ENCODE measurements around the gene SLC35B1.

The SLC35B1 gene, protein sequence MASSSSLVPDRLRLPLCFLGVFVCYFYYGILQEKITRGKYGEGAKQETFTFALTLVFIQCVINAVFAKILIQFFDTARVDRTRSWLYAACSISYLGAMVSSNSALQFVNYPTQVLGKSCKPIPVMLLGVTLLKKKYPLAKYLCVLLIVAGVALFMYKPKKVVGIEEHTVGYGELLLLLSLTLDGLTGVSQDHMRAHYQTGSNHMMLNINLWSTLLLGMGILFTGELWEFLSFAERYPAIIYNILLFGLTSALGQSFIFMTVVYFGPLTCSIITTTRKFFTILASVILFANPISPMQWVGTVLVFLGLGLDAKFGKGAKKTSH

DNA sequence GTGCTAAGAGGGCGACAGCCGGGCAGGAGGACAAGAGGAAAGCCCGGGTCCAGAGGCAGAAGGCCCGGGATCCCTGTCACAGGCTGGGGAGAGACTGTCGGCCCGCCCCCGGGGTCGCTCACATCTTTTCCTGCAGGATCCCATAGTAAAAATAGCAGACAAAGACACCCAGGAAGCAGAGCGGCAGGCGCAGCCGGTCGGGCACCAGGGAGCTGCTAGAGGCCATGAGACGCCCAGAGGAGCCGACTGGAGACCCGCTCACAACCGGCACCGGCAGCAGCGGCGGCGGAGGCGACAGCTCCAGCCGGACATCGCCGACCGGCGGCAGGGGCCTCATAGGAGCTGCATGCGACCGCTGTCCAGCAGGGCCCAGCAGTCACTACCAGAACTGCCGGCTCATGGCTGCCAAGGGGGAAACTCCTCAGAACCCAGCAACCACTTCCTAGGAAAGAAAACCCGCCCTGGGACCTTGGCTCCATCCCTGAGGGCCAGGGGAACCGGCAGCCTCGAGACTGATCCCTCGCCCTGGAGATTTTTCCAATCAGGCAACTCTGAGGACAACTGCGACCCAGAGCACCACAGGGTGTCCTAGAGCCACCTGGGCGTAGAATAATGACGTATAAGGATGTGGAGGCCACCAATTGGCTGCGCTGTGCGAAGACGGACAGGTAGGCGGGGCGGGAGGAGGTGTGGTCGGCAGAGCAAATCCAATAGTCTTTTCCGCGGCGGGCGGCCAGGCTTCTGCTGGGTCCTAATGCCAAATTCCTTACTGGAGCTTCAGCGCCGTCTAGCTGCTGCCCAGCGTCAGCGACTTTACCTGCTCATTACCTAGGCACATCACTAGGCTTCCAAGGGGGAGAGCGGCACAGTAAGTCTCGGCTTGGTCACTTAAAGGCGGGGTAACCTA, at the start of gene SLC35B1:
TSS of gene SLC35B1 (minus strand) at position 357 of the 907 bp plus-strand sequence. CDS start at position 226, 131 bp downstream.
- peak; percentile 97 for DNase-seq (ENCODE audit: low read depth)

DNA sequence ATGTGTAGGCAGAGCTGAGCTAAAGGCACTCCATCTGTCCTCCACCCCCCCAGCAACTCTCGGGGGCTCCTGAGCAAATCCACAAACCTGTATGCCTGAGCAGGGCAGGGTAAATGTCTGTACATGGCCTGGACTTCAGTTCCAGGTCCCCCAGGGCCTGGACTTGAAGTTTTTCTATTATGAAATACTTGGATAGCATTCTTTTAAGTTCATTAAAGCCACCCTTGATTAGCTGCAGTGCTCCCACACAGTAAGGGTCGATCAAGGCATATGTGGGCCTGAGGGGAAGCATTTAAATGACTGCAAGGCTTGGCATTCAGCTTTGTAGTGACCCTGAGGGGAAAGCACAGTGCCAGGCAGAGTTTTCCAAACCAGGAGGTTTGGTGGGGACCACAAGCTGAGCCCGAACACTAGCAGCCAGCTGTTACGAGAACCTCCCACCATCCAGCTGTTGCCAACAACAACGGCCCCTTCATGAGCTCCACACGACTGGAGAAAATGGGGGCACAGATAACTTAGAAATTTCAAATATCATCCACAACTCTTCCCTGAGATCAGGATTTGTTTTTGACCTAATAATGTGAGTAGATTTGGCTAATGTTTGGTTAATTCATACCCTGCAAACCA, 49.5 kb upstream of the SLC35B1 start:
- DNase-seq (ENCODE audit: low read depth), result no peak

DNA sequence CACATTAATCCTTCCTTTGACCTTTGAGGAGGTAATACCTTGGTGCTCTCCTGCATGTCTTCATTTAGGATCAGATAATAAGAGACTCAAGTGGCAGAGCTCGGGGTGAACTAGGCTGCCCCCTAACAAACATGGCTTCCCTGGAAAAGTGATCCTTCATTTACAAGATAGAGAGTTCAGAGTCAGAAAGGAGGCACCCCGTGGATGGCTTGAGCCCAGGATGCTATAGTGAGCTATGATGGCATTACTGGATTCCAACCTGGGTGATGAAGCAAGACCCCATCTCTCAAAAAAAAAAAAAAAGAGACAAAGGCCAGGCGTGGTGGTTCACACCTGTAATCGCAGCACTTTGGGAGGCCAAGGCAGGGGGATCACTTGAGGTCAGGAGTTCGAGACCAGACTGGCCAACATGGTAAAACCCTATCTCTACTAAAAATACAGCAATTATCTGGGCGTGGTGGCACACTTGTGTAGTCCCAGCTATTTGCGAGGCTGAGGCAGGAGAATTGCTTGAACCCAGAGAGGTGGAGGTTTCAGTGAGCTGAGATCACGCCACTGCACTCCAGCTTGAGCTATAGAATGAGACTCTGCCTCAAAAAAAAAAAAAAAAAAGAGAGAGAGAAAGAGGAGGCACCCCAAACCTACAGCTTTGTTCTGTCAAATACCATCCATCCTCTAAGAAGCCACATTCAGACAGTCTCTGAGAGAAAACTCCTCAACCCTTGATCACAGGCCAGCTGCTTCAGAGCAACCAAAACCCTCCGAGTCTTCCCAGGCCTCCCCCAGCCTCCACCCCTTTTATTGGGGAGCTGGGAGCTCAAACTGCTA, 48.8 kb upstream of the SLC35B1 start:
- no peak for DNase-seq (ENCODE audit: low read depth)

DNA sequence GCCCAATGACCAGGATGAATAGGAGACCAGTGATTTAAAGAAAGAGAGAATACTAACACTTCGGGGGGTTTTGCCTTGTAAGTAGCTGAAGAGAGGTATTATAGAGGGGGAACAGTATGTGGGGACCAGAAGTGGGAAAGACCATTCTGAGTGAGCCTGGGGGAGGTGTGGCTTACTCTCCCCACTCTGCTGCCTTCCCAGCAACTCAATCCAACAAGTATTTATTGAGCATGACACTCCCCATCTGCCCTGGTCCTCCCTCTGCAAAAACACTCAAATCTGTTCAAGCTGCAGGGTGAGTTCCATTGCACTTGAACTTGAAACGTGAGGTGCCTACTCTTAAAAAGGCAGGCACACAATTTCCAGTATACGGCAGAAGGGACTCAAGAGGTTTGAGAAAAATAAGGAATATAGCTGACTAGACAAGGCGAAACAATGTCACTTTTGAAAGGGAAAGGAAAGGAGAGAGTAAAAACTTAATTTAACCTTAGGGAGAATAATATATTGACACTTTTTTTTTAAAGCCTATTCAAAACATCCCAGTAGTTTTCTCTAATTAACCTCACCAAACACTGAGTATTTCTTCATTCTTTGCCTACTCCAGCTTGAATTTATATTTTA, 48.0 kb upstream of the SLC35B1 start:
- no peak for DNase-seq (ENCODE audit: low read depth)

DNA sequence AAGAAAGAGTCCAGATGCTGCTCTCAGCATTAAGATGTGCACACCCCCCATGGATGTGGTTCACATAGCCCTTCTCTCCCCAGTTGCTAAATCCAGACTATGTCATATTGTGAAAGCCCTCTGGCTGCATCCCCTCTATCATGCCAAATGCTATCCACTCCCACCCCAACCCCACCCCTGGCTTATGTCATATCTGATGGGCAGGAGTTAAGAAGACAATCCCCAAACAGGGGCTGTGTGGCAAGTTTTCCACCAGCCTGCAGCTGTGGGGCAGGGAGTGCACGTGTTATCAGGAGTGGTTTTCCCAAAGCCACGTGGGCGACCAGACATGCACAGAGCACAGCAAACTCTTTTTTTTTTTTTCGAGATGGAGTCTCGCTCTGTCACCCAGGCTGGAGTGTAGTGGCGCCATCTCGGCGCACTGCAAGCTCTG, 46.2 kb upstream of the SLC35B1 start:
- DNase-seq (ENCODE audit: low read depth), result no peak

DNA sequence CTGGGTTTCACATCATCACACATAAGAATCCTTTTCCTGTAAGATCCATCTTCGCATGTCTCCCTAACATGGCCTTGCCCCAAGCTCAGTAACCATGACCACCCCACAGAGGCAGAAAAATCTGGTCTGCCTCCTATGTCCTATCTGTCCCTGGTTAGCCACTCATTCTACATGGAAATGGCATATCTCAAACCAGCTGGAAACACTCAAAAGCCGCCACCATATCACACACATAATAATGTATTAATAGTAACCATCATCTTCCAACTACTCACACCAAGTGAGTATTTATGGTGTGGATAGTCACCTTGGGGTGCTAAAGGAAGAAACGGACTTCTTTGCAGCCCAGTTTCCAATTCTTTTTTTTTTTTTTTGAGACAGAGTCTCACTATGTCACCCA, 44.7 kb upstream of the SLC35B1 start:
- DNase-seq (ENCODE audit: low read depth), result no peak

DNA sequence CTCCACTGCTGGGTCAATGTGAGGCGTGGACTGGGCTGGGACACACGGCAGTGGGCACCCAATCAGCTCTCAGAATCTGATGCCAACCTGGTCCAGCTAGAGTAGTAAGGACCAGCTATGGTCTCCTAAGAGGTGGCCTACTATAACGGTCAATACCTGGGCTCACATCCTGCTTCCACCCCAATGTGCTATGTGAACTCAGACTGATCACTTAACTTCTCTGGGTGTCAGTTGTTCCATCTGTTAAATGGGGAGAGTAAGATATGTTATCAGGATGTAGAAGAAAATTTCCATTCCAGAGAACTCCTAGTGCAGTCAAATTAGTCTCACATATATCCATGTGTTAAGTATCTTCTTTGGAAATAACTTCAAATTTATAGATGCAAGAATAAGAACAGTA, 42.0 kb upstream of the SLC35B1 start:
- DNase-seq (ENCODE audit: low read depth), result no peak

DNA sequence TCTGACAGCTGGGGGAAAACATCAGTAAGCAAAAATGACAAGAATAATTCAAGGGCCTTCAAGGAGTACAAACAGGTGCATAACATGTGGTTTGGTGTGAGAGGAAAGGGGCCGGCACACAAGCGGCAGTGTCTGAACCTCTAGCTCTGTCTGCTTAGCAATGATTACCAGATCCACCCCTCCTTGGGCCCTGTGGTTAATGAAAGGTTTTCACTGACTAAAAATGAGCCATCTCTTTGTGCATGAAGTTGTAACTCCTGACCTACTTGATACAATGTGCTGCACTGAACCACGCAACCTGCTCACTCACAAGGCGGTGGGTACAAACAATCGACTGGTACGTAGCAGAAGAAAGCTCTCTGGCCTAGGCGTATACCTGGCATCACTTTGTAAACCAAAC, 41.0 kb upstream of the SLC35B1 start:
- DNase-seq (ENCODE audit: low read depth), result no peak

DNA sequence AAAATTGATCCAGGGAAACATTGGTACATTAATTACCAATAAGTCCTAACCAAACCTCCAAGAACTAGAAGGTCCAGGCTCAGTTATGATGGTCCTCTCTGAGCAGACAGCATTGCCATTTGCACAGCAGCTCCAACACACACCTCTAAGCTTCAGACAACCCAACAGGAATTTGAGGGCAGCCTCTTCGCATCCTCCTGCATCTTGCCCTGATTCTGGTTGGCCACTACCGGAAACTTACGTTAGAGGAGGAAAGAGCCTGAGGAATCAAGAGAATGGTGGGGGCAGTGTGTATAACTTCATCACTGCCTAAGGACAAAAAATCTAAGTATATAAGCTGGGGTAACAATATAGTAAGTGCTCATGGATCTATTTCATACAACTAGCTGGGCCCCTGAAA, 40.5 kb upstream of the SLC35B1 start:
- DNase-seq (ENCODE audit: low read depth), result no peak

DNA sequence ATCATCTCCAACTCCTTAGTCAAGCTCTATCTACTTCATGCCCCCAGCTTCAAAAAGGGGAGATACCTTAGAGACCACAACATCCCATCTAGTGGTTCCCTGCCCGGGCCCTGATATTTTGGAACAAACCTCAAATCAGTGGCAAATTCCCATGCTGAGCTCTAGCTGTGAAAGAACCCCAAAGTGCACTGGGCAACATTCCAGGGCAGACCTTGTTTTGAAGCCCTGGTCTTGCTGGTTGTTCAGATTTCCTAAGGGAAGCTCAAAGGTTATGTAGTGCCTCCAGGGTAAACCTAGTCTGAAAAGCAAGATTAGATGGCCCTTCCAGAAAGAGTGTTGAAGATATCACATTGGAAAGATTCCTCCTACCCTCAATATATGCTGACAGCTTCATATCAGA, 39.9 kb upstream of the SLC35B1 start:
- no peak for DNase-seq (ENCODE audit: low read depth)

DNA sequence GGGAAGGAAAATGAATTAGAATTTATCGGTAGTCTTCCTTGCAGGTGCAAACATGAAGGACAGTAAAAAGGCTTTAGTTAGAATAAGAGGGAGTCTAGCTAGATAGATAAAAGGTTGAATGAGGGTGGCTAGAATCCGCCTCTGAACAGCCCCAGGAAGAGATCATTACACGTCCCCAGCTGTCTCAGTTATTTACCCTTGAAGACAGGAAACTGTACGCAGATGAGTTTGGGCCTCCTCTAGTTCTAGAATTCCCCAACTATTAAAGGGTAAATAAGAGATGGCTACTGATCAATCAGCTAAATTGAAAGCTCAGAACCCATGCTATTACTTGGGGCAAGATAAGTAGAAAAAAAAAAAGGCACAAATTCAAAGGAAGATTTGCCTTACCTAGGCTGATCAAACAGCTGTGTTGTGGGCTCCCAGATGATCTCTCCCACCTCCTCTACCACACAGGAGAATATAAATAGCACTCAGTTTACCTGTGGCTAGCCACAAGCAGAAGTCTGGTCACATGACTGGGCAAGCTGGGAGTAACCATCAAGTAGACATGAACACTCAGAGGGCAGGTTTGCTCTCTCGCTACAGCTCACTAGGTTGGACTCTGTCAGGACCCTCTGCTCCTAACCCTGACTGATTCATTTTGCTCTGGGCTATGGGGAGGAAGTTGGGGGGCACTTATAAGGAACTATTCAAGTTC, 39.2 kb upstream of the SLC35B1 start:
- no peak for DNase-seq (ENCODE audit: low read depth)

DNA sequence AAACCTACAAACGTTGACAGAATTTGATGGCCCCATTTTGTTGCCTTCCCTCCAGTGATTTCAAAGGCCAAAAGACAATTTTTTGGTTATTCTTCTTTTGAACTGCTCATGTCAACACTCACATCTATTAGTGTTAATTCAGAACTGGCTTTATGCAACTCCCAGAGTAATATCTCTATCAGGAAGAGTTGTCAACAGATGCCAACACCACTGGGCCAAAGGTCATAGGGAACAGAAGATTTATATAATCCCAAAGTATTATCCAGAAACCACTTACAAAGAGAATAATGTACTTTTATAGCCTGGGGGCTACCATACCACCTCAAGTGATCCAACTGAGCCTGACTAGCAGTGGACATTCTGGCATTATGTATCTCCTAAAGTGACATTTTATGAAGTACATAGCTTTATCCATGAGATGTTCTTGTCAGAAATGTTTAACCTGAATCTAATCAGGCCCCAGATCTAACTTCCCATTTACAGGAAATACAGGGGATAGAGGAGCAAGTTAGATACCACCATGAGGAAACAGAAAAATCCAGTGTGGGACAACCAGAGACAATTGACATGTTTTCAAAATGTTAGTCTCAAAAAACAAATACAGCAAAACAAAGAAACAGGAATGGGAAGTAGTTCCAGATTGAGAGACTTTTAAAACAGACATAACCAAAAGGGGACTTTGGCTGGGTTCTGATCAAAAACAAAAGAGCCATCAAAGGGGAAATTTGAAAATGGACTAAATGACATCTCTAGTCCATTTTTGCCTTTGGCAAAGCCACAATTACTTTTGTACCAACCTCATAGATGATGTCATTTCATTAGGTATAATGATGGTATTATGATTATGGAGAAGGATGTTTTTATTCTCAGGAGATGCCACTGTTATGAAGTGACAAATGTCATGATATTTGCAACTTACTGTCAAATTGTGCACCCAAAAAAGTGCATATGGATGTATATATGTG, 37.7 kb upstream of the SLC35B1 start:
- no peak for DNase-seq (ENCODE audit: low read depth)

DNA sequence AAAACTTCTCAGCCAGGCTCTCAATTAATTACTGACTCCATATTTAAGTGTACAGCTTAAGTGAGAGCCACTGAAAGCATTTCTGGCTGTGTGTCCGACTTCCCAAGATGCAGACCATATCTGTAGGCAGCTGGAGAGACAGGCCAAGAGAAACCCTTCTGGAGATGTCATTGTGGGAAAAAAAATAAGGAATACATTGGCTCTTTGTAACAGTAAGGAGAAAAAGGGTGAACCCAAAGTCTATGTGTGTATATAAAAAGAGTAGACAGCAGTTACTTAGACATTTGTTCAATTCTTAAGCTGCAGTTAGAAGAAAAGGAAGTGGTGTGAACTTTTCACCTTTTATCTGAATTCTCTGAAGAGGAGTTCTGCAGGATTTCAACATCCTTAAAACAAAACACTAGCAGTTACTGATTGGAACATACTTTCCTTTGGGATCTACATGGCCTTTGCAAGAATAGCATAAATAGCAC, 34.4 kb upstream of the SLC35B1 start:
- DNase-seq (ENCODE audit: low read depth), result no peak

DNA sequence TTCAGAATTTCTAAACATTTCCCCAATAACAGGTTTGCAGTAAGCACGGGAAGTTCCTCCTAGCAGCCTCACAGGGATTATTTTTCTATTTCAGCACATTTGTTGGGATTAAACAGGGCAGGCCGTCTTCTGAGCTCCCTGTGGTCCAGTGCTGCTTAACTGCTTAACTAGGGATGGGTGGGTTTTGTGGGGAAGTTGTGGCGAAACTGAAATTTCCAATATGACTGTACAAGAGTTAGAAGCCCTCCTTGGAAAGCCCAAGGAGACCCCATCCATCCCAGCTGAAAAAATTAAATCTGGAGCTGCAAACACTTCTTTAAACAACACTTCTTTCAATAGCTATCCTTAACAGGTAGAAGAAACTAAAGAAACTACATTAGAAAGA, 33.9 kb upstream of the SLC35B1 start:
- no peak for DNase-seq (ENCODE audit: low read depth)

DNA sequence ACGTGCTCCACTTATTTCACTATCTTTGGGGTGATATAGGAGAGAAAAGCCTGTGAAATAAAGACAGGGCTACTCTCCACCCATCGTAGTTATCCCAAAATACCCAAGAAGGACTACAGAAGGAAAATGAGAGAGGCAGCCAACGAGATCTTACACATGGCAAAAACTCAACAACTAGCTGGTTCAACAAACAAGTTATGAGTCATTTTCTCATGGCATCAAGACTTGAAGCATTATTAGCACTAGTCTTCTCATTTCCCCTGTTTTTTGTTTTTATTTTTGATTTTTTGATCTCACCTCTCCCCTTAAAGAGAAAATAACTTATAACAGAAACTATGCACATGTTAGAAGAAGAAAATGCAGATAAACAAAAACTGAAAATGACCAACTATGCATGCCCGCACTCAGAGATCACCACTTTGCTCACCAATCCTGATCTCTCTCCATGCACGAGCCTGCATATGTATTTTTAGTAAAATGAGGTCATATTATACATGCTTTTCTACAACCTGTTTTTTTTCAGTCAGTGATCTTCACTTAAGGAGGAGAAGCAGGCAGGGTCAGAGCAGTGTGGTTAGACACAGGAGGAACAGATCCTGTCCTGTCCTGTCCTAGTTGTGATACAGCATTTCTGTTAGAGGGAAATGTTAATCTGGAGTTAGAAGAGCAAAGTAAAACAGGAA, 33.4 kb upstream of the SLC35B1 start:
- no peak for DNase-seq (ENCODE audit: low read depth)

DNA sequence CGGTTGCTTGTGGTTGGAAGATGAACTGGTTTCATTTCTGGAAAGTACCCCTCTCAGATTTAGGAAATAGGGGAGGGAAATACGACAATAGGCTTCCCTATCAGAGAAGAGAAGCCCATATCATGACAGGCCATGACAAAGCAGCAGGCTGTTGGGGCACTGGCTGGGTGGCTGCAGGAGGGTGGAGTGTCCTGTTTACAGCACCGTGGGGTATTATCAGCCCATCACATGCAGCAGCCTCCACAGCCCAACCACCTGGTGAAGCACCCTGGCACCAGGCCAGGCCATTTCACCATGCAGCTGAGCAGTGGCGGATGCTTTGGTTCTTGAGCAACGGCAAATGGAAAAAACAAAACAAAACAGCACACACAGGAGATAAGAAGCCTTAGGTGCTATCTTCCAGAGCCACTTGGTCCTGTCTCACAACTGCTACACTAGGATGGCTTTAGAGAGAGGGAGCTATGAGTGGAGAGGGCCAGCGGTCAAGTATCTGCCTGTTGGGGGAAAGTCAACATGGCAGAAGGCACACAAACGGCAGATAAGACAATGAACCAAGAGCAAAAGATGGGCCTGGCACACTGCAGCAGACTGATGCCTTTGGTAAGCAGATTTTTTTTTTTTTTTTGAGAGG, 32.0 kb upstream of the SLC35B1 start:
- DNase-seq (ENCODE audit: low read depth), result peak; percentile 95

DNA sequence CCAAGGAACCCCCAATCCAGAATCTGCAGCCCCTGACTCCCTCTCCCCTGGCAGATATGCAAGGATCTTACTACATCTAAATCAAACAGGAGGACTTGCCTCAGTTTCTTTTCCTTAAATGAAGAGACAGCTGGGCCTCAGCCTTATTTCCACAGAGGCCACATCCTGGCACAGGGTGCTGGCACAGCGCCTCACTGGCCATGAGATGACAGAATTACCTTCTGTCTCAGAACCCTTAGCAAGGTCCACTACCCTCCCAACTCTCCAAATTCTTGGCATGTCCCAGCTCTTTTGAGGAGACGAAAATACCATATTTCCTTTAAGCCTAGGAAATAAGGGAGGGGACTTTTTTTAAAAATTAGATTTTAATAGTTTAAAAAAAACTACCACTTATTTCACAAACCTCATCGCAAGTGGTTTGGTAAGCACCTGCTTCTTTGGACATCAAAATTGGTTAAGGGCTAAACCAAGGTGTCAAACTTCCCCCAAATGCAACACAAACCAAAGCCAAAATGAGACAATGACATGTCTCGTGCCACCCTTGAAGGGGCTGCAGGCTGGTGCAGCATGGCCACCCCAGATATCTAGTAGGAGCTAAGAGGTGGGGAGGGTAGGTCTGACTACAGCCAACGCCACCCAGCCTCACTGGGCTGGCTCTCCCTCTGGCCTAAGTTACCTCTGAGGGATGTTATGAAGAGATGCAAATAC, 30.8 kb upstream of the SLC35B1 start:
- no peak for DNase-seq (ENCODE audit: low read depth)
